HG02970 (cell line): ENCODE measurements around the gene CDK2.
"Not testable (repeated sequence)": the region's sequence is repeated elsewhere in the genome, so short reads cannot be mapped to it uniquely, and the experiment has no call there.

Experiments used
- ATAC-seq: cut with Tn5 transposase; IDR thresholded peaks from one replicate; pipeline ENCODE4 v1.9.1; 2021; ENCODE audit warnings: mild to moderate bottlenecking, moderate library complexity, moderate number of reproducible peaks; ENCODE audit not compliant: unreplicated experiment, low FRiP score

Gene CDK2

GRCh38 chr12:55966408-55967281 is at the start of gene CDK2:
TSS of gene CDK2 (plus strand) at chr12:55966830. CDS start at chr12:55967009, 179 bp downstream.
- peak; percentile 86 for ATAC-seq

- ATAC-seq = not testable (repeated sequence)
Observed at GRCh38 chr12:55919032-55919431, 47.6 kb upstream of the CDK2 start.

- no peak for ATAC-seq
Observed at GRCh38 chr12:55922126-55922525, 44.5 kb upstream of the CDK2 start.

GRCh38 chr12:55923648-55924047 is 43.0 kb upstream of the CDK2 start:
- not testable (repeated sequence) for ATAC-seq

- no peak for ATAC-seq
Observed at GRCh38 chr12:55925371-55925770, 41.3 kb upstream of the CDK2 start.

- no peak for ATAC-seq
Observed at GRCh38 chr12:55925870-55926737, 40.5 kb upstream of the CDK2 start.

- ATAC-seq = peak; percentile 46
Observed at GRCh38 chr12:55926738-55927587, 39.7 kb upstream of the CDK2 start.

- peak; percentile 33 for ATAC-seq
Observed at GRCh38 chr12:55927588-55928502, 38.8 kb upstream of the CDK2 start, which contains the start of gene PYM1. TSS of gene PYM1 (minus strand) at chr12:55927894. CDS start at chr12:55927761, 133 bp downstream.

GRCh38 chr12:55929306-55929791 is 37.3 kb upstream of the CDK2 start:
- ATAC-seq = no peak

- ATAC-seq = no peak
Observed at GRCh38 chr12:55930771-55931316, 35.8 kb upstream of the CDK2 start, which contains the start of gene DGKA. TSS of gene DGKA (plus strand) at chr12:55931162. CDS start at chr12:55936504, 5,342 bp downstream.

- ATAC-seq = no peak
Observed at GRCh38 chr12:55931317-55931779, 35.3 kb upstream of the CDK2 start.

GRCh38 chr12:55931780-55932550 is 34.7 kb upstream of the CDK2 start:
- no peak for ATAC-seq

- ATAC-seq = no peak
Observed at GRCh38 chr12:55932551-55932910, 34.1 kb upstream of the CDK2 start.

GRCh38 chr12:55933169-55933798 is 33.3 kb upstream of the CDK2 start:
- ATAC-seq = no peak

- ATAC-seq = no peak
Observed at GRCh38 chr12:55933799-55934742, 32.6 kb upstream of the CDK2 start.

- no peak for ATAC-seq
Observed at GRCh38 chr12:55934773-55935172, 31.9 kb upstream of the CDK2 start.
